ENCODE data around the gene EFR3B. TPM values are rescaled to one million over a fixed set of nuclear protein-coding genes. Genes with fewer than 3 reads are reported as not detected.
"Not testable (repeated sequence)": the region's sequence is repeated elsewhere in the genome, so short reads cannot be mapped to it uniquely, and the experiment has no call there.

EFR3B gene
- total and polyA plus RNA-seq, 2 experiments from 2014 or later = 9.0 to 10.0 TPM

GRCh38 chr2:25132693-25133092, 90.8 kb downstream of the EFR3B start:
- Histone ChIP-seq H3K36me3 (no peaks in the 10 kb centered on the region), H3K9me3 (ENCODE audit: low read depth) (no peaks in the 10 kb centered on the region), H3K4me1 (ENCODE audit: low read depth) (peaks cover 3% of the 10 kb centered on the region), H3K27ac (no peak overlapping the region), H3K4me3 (no peak overlapping the region), H3K27me3 (peaks cover 13% of the 10 kb centered on the region)
- DNase-seq (ENCODE audit: low read depth in 1 of 2, low spot score in 1 of 2) = no peak
- TF ChIP-seq, protein P1, sequence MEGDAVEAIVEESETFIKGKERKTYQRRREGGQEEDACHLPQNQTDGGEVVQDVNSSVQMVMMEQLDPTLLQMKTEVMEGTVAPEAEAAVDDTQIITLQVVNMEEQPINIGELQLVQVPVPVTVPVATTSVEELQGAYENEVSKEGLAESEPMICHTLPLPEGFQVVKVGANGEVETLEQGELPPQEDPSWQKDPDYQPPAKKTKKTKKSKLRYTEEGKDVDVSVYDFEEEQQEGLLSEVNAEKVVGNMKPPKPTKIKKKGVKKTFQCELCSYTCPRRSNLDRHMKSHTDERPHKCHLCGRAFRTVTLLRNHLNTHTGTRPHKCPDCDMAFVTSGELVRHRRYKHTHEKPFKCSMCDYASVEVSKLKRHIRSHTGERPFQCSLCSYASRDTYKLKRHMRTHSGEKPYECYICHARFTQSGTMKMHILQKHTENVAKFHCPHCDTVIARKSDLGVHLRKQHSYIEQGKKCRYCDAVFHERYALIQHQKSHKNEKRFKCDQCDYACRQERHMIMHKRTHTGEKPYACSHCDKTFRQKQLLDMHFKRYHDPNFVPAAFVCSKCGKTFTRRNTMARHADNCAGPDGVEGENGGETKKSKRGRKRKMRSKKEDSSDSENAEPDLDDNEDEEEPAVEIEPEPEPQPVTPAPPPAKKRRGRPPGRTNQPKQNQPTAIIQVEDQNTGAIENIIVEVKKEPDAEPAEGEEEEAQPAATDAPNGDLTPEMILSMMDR (IDR thresholded peaks at IDR 0.05; ENCODE audit: low read depth, low read length) = no peak

DNA sequence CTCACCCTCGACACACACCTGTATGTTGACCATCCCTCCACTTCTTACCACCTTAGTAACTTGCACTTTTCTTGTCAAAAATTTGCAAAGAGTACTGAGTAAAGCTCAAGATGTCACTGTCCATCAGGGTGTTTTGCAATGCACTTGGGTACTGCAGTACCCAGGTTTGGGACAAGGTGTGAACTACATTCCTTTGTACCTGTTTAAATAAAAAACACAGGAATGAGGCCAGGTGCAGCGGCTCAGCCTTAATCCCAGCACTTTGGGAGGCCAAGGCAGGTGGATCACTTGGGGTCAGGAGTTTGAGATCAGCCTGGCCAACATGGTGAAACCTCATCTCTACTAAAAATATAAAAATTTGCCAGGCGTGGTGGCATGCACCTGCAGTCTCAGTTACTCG, 98.7 kb downstream of the EFR3B start:
- not testable (repeated sequence) for H3K27ac ChIP-seq; H3K36me3 ChIP-seq; H3K4me3 ChIP-seq; DNase-seq (ENCODE audit: low read depth in 1 of 2, low spot score in 1 of 2); H3K27me3 ChIP-seq; H3K9me3 ChIP-seq (ENCODE audit: low read depth); H3K4me1 ChIP-seq (ENCODE audit: low read depth)

DNA sequence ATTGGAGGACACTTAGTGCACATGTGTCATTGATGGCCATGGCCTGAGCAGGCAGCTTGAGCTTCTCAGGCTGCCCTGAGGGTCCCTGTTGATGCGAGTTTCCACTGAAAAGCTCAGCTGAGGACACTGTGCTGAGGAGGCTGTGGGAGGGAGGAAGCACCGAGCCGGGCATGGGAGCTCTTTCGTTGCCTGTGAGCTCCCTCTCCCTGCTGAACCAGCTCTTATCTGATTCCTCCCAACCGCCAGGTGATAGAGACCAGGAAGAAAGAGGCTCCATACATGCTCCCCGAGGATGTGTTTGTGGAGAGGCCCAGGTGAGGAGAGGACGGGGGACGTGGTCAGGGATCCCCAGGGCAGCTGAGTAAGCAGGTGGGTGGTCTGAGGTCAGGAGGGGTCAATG, 99.2 kb downstream of the EFR3B start:
- no peaks in the 10 kb centered on the region for H3K4me1 ChIP-seq (ENCODE audit: low read depth)
- H3K27me3 ChIP-seq = no peaks in the 10 kb centered on the region
- no peaks in the 10 kb centered on the region for H3K36me3 ChIP-seq
- H3K9me3 ChIP-seq (ENCODE audit: low read depth) = no peaks in the 10 kb centered on the region
- no peak overlapping the region for H3K27ac ChIP-seq
- TF ChIP-seq, protein P1 (IDR thresholded peaks at IDR 0.05; ENCODE audit: low read depth, low read length) = no peak
- no peak overlapping the region for H3K4me3 ChIP-seq
- no peak for DNase-seq (ENCODE audit: low read depth in 1 of 2, low spot score in 1 of 2)

DNA sequence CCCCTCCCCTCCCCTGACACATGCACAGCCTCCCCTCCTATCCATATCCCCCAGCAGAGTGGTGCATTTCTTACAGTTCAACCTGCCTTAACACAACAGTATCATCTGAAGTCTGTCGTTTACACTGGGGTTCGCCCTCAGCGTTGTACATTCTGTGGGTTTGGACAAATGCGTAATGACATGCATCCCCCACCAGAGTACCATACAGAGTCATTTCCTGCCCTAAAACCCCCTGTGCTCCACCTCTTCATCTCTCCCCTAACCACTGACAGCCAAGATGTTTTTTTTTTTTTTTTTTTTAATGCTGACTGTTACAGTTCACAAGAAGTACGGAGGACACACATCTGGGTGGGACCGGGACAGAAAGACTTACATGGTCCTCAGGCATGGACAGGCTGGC, 103.9 kb downstream of the EFR3B start:
- no peak for DNase-seq (ENCODE audit: low read depth in 1 of 2, low spot score in 1 of 2)
- Histone ChIP-seq H3K36me3 (no peaks in the 10 kb centered on the region), H3K9me3 (ENCODE audit: low read depth) (no peaks in the 10 kb centered on the region), H3K27me3 (no peaks in the 10 kb centered on the region), H3K4me3 (no peak overlapping the region), H3K4me1 (ENCODE audit: low read depth) (no peaks in the 10 kb centered on the region), H3K27ac (no peak overlapping the region)
- TF ChIP-seq, protein P1 (IDR thresholded peaks at IDR 0.05; ENCODE audit: low read depth, low read length) = no peak

DNA sequence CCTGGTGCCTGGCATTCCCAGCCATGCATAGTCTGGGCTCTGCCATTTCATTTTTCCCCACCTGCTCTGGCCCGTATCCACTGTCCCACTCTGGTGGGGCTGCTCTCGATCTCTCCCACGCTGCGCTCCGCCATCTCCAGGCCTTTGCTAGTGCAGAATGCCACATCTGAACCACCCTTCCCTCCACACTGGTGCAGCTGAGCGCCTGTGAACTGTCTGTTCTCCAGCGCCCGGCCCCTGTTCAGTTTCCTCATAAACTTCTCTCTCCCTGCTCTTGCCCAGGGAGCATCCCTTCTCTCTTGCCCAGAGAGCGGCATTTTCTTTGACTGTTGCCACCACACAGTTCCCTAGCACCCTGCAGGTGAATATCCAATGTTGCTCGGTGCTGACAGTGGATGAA, 105.0 kb downstream of the EFR3B start:
- H3K4me3 ChIP-seq = no peak overlapping the region
- H3K27ac ChIP-seq = no peak overlapping the region
- H3K9me3 ChIP-seq (ENCODE audit: low read depth) = no peaks in the 10 kb centered on the region
- H3K4me1 ChIP-seq (ENCODE audit: low read depth) = no peaks in the 10 kb centered on the region
- DNase-seq (ENCODE audit: low read depth in 1 of 2, low spot score in 1 of 2) = no peak
- no peaks in the 10 kb centered on the region for H3K27me3 ChIP-seq
- H3K36me3 ChIP-seq = no peaks in the 10 kb centered on the region
- TF ChIP-seq, protein P1 (IDR thresholded peaks at IDR 0.05; ENCODE audit: low read depth, low read length) = no peak

DNA sequence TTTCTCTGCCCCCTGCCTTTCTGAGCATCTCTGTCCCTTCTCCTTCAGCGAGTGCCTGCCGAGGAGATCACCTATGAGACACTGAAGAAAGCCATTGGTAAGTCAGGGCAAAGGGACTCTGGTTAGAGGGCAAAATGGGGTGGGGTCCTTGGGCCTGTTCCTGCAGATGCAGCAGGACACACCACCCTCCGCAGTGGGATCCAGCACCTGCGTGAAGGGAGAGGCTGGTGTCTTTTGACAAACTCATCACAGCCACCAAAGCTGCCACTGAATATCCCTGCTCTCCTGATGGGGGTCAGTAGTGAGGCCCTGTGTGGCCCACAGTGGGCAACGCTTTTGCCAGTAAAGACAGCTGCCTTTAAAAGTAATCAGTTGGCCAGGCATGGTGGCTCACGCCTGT, 107.8 kb downstream of the EFR3B start:
- no peak overlapping the region for H3K27ac ChIP-seq
- H3K4me3 ChIP-seq = no peak overlapping the region
- H3K4me1 ChIP-seq (ENCODE audit: low read depth) = no peaks in the 10 kb centered on the region
- H3K9me3 ChIP-seq (ENCODE audit: low read depth) = no peaks in the 10 kb centered on the region
- DNase-seq (ENCODE audit: low read depth in 1 of 2, low spot score in 1 of 2) = no peak
- H3K36me3 ChIP-seq = no peaks in the 10 kb centered on the region
- TF ChIP-seq, protein P1 (IDR thresholded peaks at IDR 0.05; ENCODE audit: low read depth, low read length) = no peak
- H3K27me3 ChIP-seq = no peaks in the 10 kb centered on the region

DNA sequence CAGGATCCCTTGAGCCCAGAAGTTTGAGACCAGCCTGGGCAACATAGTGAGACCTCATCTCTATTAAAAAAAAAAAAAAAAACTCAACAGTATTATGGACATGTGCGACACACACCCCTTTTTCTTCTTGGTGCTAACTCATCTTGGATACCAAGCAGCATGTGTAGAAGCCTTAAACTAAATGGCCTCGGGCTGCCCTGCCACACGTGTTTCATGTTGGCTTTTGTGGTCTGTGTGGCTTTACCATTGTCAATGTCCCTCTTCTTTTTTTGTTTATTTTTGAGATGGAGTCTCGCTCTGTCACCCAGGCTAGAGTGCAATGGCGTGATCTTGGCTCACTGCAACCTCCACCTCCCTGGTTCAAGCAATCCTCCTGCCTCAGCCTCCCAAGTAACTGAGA, 109.1 kb downstream of the EFR3B start:
- not testable (repeated sequence) for H3K36me3 ChIP-seq; H3K4me1 ChIP-seq (ENCODE audit: low read depth); DNase-seq (ENCODE audit: low read depth in 1 of 2, low spot score in 1 of 2); H3K27ac ChIP-seq; H3K9me3 ChIP-seq (ENCODE audit: low read depth); H3K27me3 ChIP-seq; H3K4me3 ChIP-seq

Data from cardiac muscle cell (in vitro differentiated cells and primary cell).